HCT116 (cell line): Measurements from ENCODE around the gene DIO3. TPM values are rescaled to one million over a fixed set of nuclear protein-coding genes. Genes with fewer than 3 reads are reported as not detected.

Experiments used
- ATAC-seq: fragments of 200-7000 bp; cut with Tn5 transposase; 2 replicates; pipeline ENCODE4 v1.9.1; 2020; ENCODE audit warnings: mild to moderate bottlenecking, moderate library complexity
- BruUV-seq: library from RNA; stranded (reverse); fragments of 400-500 nt; replicated peaks from 2 replicates; lab custom pipeline; 2021; lab: Mats Ljungman, UMichigan
- CTCF ChIA-PET: fragments of 300-600 bp; sonication (Branson Sonifier 250); formaldehyde crosslinking; loops from one replicate; lab custom pipeline; 2021; ENCODE audit warnings: antibody characterized with exemption; lab: Charles Lee
- POLR2A ChIA-PET: fragments of 300-600, 350-600 bp; sonication (Branson Sonifier 250); formaldehyde crosslinking; loops from one replicate; lab custom pipeline; 2021; ENCODE audit warnings: antibody characterized with exemption; lab: Charles Lee
- RAD21 ChIA-PET, 2 experiments: fragments of 300-600 bp; sonication (Branson Sonifier 250); formaldehyde crosslinking; loops; one replicate each; lab custom pipeline; 2023; ENCODE audit warnings: low total read pairs in 2 of 2; ENCODE audit not compliant: uncharacterized antibody in 2 of 2, unreplicated experiment in 2 of 2, low non-redundant PET in 1 of 2; lab: Charles Lee
- DNase-seq: peaks from one replicate; pipeline ENCODE4 v3.0.0-alpha.2; 2010; ENCODE audit warnings: low read depth, low spot score
- H2AFZ ChIP-seq: fragments of 200-600 bp; shearing (Covaris generic), sonication (generic); 2 replicates; pipeline ENCODE4 v1.6.1; 2017; ENCODE audit warnings: low read depth, mixed run types, mixed read lengths, antibody characterized with exemption, low read length; ENCODE audit not compliant: poor library complexity, severe bottlenecking
- H3K27ac ChIP-seq: 2 replicates; pipeline ENCODE4 v1.5.1; 2012; ENCODE audit warnings: low read depth, low read length
- H3K27me3 ChIP-seq: fragments of 200-600 bp; sonication (generic); 2 replicates; pipeline ENCODE4 v1.6.1; 2016; ENCODE audit warnings: mixed run types, low read length, mixed read lengths; ENCODE audit not compliant: insufficient read depth
- H3K36me3 ChIP-seq, 2 experiments: fragments of 200-500 bp in 1 of 2; fragments of 200-600 bp in 1 of 2; sonication (Bioruptor generic) in 1 of 2; sonication (generic) in 1 of 2; 2 replicates each; pipeline versions ENCODE4 v1.5.1 to v1.6.1; 2014 to 2016; ENCODE audit warnings: low read length in 2 of 2, inconsistent platforms in 1 of 2, mixed read lengths in 1 of 2, mixed run types in 1 of 2; ENCODE audit not compliant: insufficient read depth in 2 of 2, control insufficient read depth in 1 of 2
- H3K4me1 ChIP-seq, 2 experiments: fragments of 200-600 bp in 1 of 2; sonication (generic) in 1 of 2; 2 replicates each; pipeline versions ENCODE4 v1.5.1 to v1.6.1; 2012 to 2017; ENCODE audit warnings: low read length in 2 of 2, inconsistent platforms in 1 of 2, mild to moderate bottlenecking in 1 of 2, mixed read lengths in 1 of 2, mixed run types in 1 of 2, moderate library complexity in 1 of 2; ENCODE audit not compliant: insufficient read depth in 2 of 2, control insufficient read depth in 1 of 2
- H3K4me2 ChIP-seq: fragments of 200-600 bp; sonication (generic); 2 replicates; pipeline ENCODE4 v1.6.1; 2017; ENCODE audit warnings: mixed run types, low read length, mixed read lengths
- H3K4me3 ChIP-seq, 2 experiments: fragments of 200-600 bp in 1 of 2; sonication (generic) in 1 of 2; replicated peaks in 1 of 2; 2 replicates each; pipeline ENCODE4 v1.5.1; 2011 to 2016; ENCODE audit warnings: low read length in 2 of 2, control low read depth in 1 of 2, low read depth in 1 of 2, mild to moderate bottlenecking in 1 of 2, mixed read lengths in 1 of 2, mixed run types in 1 of 2
- H3K79me2 ChIP-seq: fragments of 200-600 bp; sonication (generic); 2 replicates; pipeline ENCODE4 v1.6.1; 2017; ENCODE audit warnings: mild to moderate bottlenecking, mixed run types, low read length, moderate library complexity, mixed read lengths; ENCODE audit not compliant: insufficient read depth
- H3K9ac ChIP-seq: fragments of 200-600 bp; sonication (generic); 2 replicates; pipeline ENCODE4 v1.6.1; 2016; ENCODE audit warnings: low read length, mixed read lengths
- H3K9me2 ChIP-seq: fragments of 200-600 bp; sonication (generic), shearing (Covaris generic); 2 replicates; pipeline ENCODE4 v1.6.1; 2017; ENCODE audit warnings: mixed run types, mild to moderate bottlenecking, moderate library complexity; ENCODE audit not compliant: insufficient read depth
- H3K9me3 ChIP-seq, 2 experiments: fragments of 200-500 bp in 1 of 2; fragments of 200-600 bp in 1 of 2; sonication (Bioruptor generic) in 1 of 2; sonication (generic) in 1 of 2; 2 replicates each; pipeline ENCODE4 v1.6.1; 2014 to 2017; ENCODE audit warnings: low read length in 2 of 2, mixed read lengths in 2 of 2, inconsistent platforms in 1 of 2, low read depth in 1 of 2, mild to moderate bottlenecking in 1 of 2, mixed run types in 1 of 2, moderate library complexity in 1 of 2; ENCODE audit not compliant: control insufficient read depth in 1 of 2, insufficient read depth in 1 of 2
- H4K20me1 ChIP-seq: fragments of 200-600 bp; sonication (generic), shearing (Covaris generic); 2 replicates; pipeline ENCODE4 v1.6.1; 2017; ENCODE audit warnings: mixed run types, mild to moderate bottlenecking, moderate library complexity; ENCODE audit not compliant: insufficient read depth
- CBX3 ChIP-seq: IDR thresholded peaks from 2 replicates; pipeline ENCODE4 v1.6.1; 2012; ENCODE audit warnings: low read depth
- CEBPB ChIP-seq: IDR thresholded peaks from 2 replicates; pipeline ENCODE4 v1.6.1; 2012; ENCODE audit warnings: low read depth
- CTCF ChIP-seq, 3 experiments: fragments of 200-600 bp in 1 of 3; sonication (generic) in 1 of 3; IDR thresholded peaks in 2 of 3; conservative IDR thresholded peaks in 1 of 3; 2 replicates each; pipeline ENCODE4 v1.5.1; 2012 to 2017; ENCODE audit warnings: low read depth in 2 of 3, low read length in 2 of 3, antibody characterized with exemption in 1 of 3, borderline replicate concordance in 1 of 3, control low read depth in 1 of 3, mild to moderate bottlenecking in 1 of 3, mixed read lengths in 1 of 3, mixed run types in 1 of 3, moderate library complexity in 1 of 3; ENCODE audit not compliant: insufficient read depth in 1 of 3
- ELF1 ChIP-seq: IDR thresholded peaks from 2 replicates; pipeline ENCODE4 v1.6.1; 2012; ENCODE audit warnings: low read depth, borderline replicate concordance
- EZH2 ChIP-seq: fragments of 200-600 bp; sonication (generic); IDR thresholded peaks from 2 replicates; pipeline ENCODE4 v1.6.1; 2017; ENCODE audit warnings: antibody characterized with exemption, mixed run types
- EZH2phosphoT487 ChIP-seq: fragments of 200-600 bp; IDR thresholded peaks from 2 replicates; pipeline ENCODE4 v1.6.1; 2018; ENCODE audit warnings: antibody characterized with exemption, borderline replicate concordance
- FOSL1 ChIP-seq: IDR thresholded peaks from 2 replicates; pipeline ENCODE4 v1.6.1; 2012; ENCODE audit warnings: low read depth
- JUND ChIP-seq: IDR thresholded peaks from 2 replicates; pipeline ENCODE4 v1.6.1; 2012
- MAX ChIP-seq: IDR thresholded peaks from 2 replicates; pipeline ENCODE4 v1.6.1; 2012
- POLR2A ChIP-seq: IDR thresholded peaks from 2 replicates; pipeline ENCODE4 v1.7.0; 2011; ENCODE audit warnings: borderline replicate concordance; ENCODE audit not compliant: insufficient read depth, insufficient read length; ENCODE audit errors: extremely low read depth
- POLR2AphosphoS5 ChIP-seq: IDR thresholded peaks from 2 replicates; pipeline ENCODE4 v1.6.1; 2011; ENCODE audit warnings: mild to moderate bottlenecking, low read depth, low read length, moderate library complexity
- RAD21 ChIP-seq: IDR thresholded peaks from 2 replicates; pipeline ENCODE4 v1.6.1; 2012; ENCODE audit warnings: low read depth, mild to moderate bottlenecking
- SIN3A ChIP-seq: IDR thresholded peaks from 2 replicates; pipeline ENCODE4 v1.6.1; 2012; ENCODE audit warnings: low read depth
- SP1 ChIP-seq: IDR thresholded peaks from 2 replicates; pipeline ENCODE4 v1.6.1; 2012; ENCODE audit warnings: low read depth
- SRF ChIP-seq: IDR thresholded peaks from 2 replicates; pipeline ENCODE4 v1.6.1; 2012; ENCODE audit warnings: low read depth
- YY1 ChIP-seq: IDR thresholded peaks from 2 replicates; pipeline ENCODE4 v1.6.1; 2011; ENCODE audit warnings: low read length, low read depth, moderate library complexity, mild to moderate bottlenecking; ENCODE audit not compliant: insufficient replicate concordance; ENCODE audit errors: extremely low read depth
- ZBTB33 ChIP-seq: IDR thresholded peaks from 2 replicates; pipeline ENCODE4 v1.6.1; 2011; ENCODE audit warnings: mild to moderate bottlenecking, low read length, moderate library complexity; ENCODE audit not compliant: insufficient replicate concordance; ENCODE audit errors: extremely low read depth
- ZFX ChIP-seq: fragments of 450-650 bp; IDR thresholded peaks from 2 replicates; pipeline ENCODE4 v1.6.1; 2017
- ZNF274 ChIP-seq: fragments of 200-500 bp; sonication (Bioruptor generic); IDR thresholded peaks from 2 replicates; pipeline ENCODE4 v1.6.1; 2014; ENCODE audit warnings: mild to moderate bottlenecking, low read depth, low read length, inconsistent platforms
- intact Hi-C: fragments of 100-400 bp; cut with micrococcal nuclease; formaldehyde crosslinking; loops from 2 replicates; pipeline ENCODE4 v1.10.0; 2022
- total RNA-seq: library from RNA; stranded (reverse); gene quantifications from one replicate; pipeline ENCODE4 v1.2.1, GENCODE V29; 2021; ENCODE audit not compliant: unreplicated experiment

DIO3 gene
- total RNA-seq, 1 experiment from 2014 or later: 0.34 TPM

GRCh38 chr14:101594511-101595148 is 33.3 kb downstream of the DIO3 start:
- no peaks in the 10 kb centered on the region for H3K27me3 ChIP-seq
- ATAC-seq: no peak
- H4K20me1 ChIP-seq: no peaks in the 10 kb centered on the region
- TF ChIP-seq ELF1: no peak
- no peak for TF ChIP-seq CTCF (IDR thresholded peaks at IDR 0.05 in 2 of 3, conservative IDR thresholded peaks at IDR 0.05 in 1 of 3; ENCODE audit: borderline replicate concordance in 1 of 3, insufficient read depth in 1 of 3, low read depth in 2 of 3, low read length in 2 of 3)
- no peak for TF ChIP-seq JUND
- DNase-seq: no peak
- H2AFZ ChIP-seq: no peak overlapping the region
- no peak overlapping the region for H3K4me2 ChIP-seq
- H3K79me2 ChIP-seq: no peaks in the 10 kb centered on the region
- POLR2A ChIA-PET: no interaction called here
- H3K9ac ChIP-seq: no peak overlapping the region
- intact Hi-C loops: no loop called here
- no peaks in the 10 kb centered on the region for H3K36me3 ChIP-seq
- RAD21 ChIA-PET: no interaction called here
- no peak overlapping the region for H3K4me3 ChIP-seq
- no peak overlapping the region for H3K27ac ChIP-seq
- no peaks in the 10 kb centered on the region for H3K4me1 ChIP-seq
- CTCF ChIA-PET: no interaction called here
- no peaks in the 10 kb centered on the region for H3K9me3 ChIP-seq
- no TSS peak for BruUV-seq
- no peaks in the 10 kb centered on the region for H3K9me2 ChIP-seq

GRCh38 chr14:101595349-101595748 is 34.1 kb downstream of the DIO3 start:
- DNase-seq (no peak), ATAC-seq (no peak)
- Histone ChIP-seq H3K36me3 (no peaks in the 10 kb centered on the region), H3K9me3 (no peaks in the 10 kb centered on the region), H3K9me2 (no peaks in the 10 kb centered on the region), H3K9ac (no peak overlapping the region), H3K4me3 (no peak overlapping the region), H3K27ac (no peak overlapping the region), H3K4me2 (no peak overlapping the region), H3K4me1 (no peaks in the 10 kb centered on the region), H3K79me2 (no peaks in the 10 kb centered on the region), H4K20me1 (no peaks in the 10 kb centered on the region), H3K27me3 (no peaks in the 10 kb centered on the region), H2AFZ (no peak overlapping the region)
- intact Hi-C loops: no loop called here
- RAD21 ChIA-PET: no interaction called here
- no TSS peak for BruUV-seq
- POLR2A ChIA-PET: no interaction called here
- CTCF ChIA-PET: no interaction called here
- TF ChIP-seq MAX (no peak), JUND (no peak), EZH2phosphoT487 (no peak), RAD21 (no peak), ZFX (no peak), YY1 (no peak), POLR2AphosphoS5 (no peak), ELF1 (no peak), ZBTB33 (no peak), SP1 (no peak), SRF (no peak), CEBPB (no peak), EZH2 (no peak), FOSL1 (no peak), SIN3A (no peak), ZNF274 (no peak), CBX3 (no peak), POLR2A (no peak)
